Activated CD4-positive, alpha-beta memory T cell treated with anti-CD3 and anti-CD28 coated beads for 36 hours (primary cell): ENCODE data around the gene ANKRD40. TPM values are rescaled to one million over a fixed set of nuclear protein-coding genes. Genes with fewer than 3 reads are reported as not detected.

ENCODE experiments used
- CTCF ChIA-PET: fragments of 350-600 bp; sonication (Branson Sonifier 250); formaldehyde crosslinking; loops from one replicate; lab custom pipeline; 2021; ENCODE audit warnings: antibody characterized with exemption, inconsistent platforms; lab: Charles Lee
- POLR2A ChIA-PET: fragments of 350-600 bp; sonication (Branson Sonifier 250); formaldehyde crosslinking; loops from one replicate; lab custom pipeline; 2021; ENCODE audit warnings: antibody characterized with exemption; lab: Charles Lee
- DNase-seq: peaks from one replicate; pipeline ENCODE4 v3.0.0-alpha.2; 2020
- H3K27ac Mint-ChIP-seq: one replicate; pipeline ENCODE4 v1.8.0; 2021; ENCODE audit warnings: mixed read lengths
- H3K27me3 Mint-ChIP-seq: one replicate; pipeline ENCODE4 v1.8.0; 2021; ENCODE audit warnings: mixed read lengths
- H3K36me3 Mint-ChIP-seq: one replicate; pipeline ENCODE4 v1.8.0; 2021; ENCODE audit warnings: mixed read lengths
- H3K4me1 Mint-ChIP-seq: one replicate; pipeline ENCODE4 v1.8.0; 2021; ENCODE audit warnings: low read depth, mixed read lengths
- H3K4me3 Mint-ChIP-seq: one replicate; pipeline ENCODE4 v1.8.0; 2021; ENCODE audit warnings: mild to moderate bottlenecking, mixed read lengths
- H3K9me3 Mint-ChIP-seq: one replicate; pipeline ENCODE4 v1.8.0; 2021; ENCODE audit warnings: mixed read lengths
- intact Hi-C: fragments of 100-400 bp; cut with micrococcal nuclease; formaldehyde crosslinking; loops from one replicate; pipeline ENCODE4 v1.15.1; 2023
- total RNA-seq, 2 experiments: library from RNA; stranded (reverse); gene quantifications; one replicate each; pipeline ENCODE4 v1.2.3, GENCODE V29; 2021

The ANKRD40 gene
- total RNA-seq, 2 experiments from 2014 or later, result 27.4 to 27.8 TPM

DNA sequence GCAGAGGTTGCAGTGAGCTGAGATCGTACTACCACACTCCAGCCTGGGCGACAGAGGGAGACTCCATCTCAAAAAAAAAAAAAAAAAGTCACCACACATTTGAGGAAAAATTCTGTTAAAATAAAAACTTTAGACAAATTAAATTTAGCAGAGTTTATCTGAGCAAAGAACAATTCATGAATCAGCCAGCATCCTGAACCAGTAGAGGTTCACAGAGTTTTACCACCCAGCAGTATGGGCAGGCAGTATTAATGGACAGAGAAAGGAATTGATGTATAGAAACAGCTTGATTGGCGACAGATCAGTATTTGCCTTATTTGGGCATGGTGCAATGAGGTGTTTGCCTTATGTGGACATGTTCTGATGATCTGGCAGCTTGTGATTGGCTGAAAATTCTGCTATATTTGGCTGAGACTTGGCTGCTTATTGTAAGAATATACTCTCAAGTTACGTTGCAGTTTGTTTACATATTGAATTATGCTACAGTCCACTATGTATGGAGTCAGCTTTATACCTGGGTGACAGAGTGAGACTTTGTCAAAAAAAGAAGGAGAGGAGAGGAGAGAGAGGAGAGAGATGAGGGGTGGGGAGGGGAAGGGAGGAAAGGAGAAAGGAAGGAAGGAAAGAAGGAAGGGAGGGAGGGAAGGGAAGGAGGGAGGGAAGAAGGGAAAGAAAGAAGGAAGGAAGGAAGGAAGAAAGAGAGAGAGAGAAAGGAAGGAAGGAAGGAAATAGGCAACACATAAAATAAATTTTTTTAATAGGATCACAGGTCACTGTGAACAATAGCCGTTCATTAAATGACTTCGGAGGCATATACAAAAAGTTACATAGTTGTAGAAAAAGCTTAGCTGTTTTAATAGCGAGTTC lies 58.4 kb downstream of the ANKRD40 start:
- H3K27ac Mint-ChIP-seq, result no peak overlapping the region
- H3K4me1 Mint-ChIP-seq, result no peaks in the 10 kb centered on the region
- POLR2A ChIA-PET, result no interaction called here
- no peak overlapping the region for H3K4me3 Mint-ChIP-seq
- no peaks in the 10 kb centered on the region for H3K27me3 Mint-ChIP-seq
- CTCF ChIA-PET, result interaction anchor here (0.9 kb wide), 1 partner anchor 19 kb away, joined by 4 read pairs; no protein-coding TSS in a partner anchor
- peaks cover 6% of the 10 kb centered on the region for H3K9me3 Mint-ChIP-seq
- intact Hi-C loops, result no loop called here
- H3K36me3 Mint-ChIP-seq, result no peaks in the 10 kb centered on the region
- DNase-seq, result no peak

GRCh38 chr17:50647187-50647586 lies 60.5 kb downstream of the ANKRD40 start:
- ChIA-PET POLR2A (no interaction called here), CTCF (interaction anchor here (0.7 kb wide), 1 partner anchor 14 kb away, joined by 3 read pairs; no protein-coding TSS in a partner anchor)
- H3K9me3 Mint-ChIP-seq, result no peaks in the 10 kb centered on the region
- H3K27ac Mint-ChIP-seq, result no peak overlapping the region
- DNase-seq, result no peak
- H3K36me3 Mint-ChIP-seq, result no peaks in the 10 kb centered on the region
- H3K4me1 Mint-ChIP-seq, result no peaks in the 10 kb centered on the region
- no peak overlapping the region for H3K4me3 Mint-ChIP-seq
- intact Hi-C loops, result no loop called here
- H3K27me3 Mint-ChIP-seq, result no peaks in the 10 kb centered on the region

GRCh38 chr17:50645748-50646682 lies 61.7 kb downstream of the ANKRD40 start:
- no peak for DNase-seq
- no peaks in the 10 kb centered on the region for H3K27me3 Mint-ChIP-seq
- H3K27ac Mint-ChIP-seq, result no peak overlapping the region
- H3K36me3 Mint-ChIP-seq, result no peaks in the 10 kb centered on the region
- H3K4me3 Mint-ChIP-seq, result no peak overlapping the region
- ChIA-PET POLR2A (no interaction called here), CTCF (interaction anchor here (1.2 to 1.5 kb wide), 2 partner anchors 20 to 206 kb away, joined by 3 read pairs; no protein-coding TSS in a partner anchor)
- no peaks in the 10 kb centered on the region for H3K9me3 Mint-ChIP-seq
- intact Hi-C loops, result no loop called here
- no peaks in the 10 kb centered on the region for H3K4me1 Mint-ChIP-seq

Other genes starting within 250 kb of the ANKRD40 start
- gene CHAD, start 239.0 kb downstream of the ANKRD40 start, total RNA-seq, result not detected
- 10 to 100 TPM; 31.9 to 37.2 TPM for gene RSAD1, start 229.1 kb downstream of the ANKRD40 start, total RNA-seq
- 1 to 10 TPM; 8.1 to 8.5 TPM for gene MYCBPAP, start 199.5 kb downstream of the ANKRD40 start, total RNA-seq
- not detected for gene EPN3, start 175.2 kb downstream of the ANKRD40 start, total RNA-seq
- gene SPATA20, start 160.7 kb downstream of the ANKRD40 start, total RNA-seq, result 10 to 100 TPM; 22.8 to 23.4 TPM
- gene CACNA1G, start 147.2 kb downstream of the ANKRD40 start, total RNA-seq, result under 1 TPM in 1 of 2 experiments, not detected in 1; 0.05 TPM
- gene ABCC3, start 73.0 kb downstream of the ANKRD40 start, total RNA-seq, result not detected
- gene LUC7L3, start 11.7 kb upstream of the ANKRD40 start, total RNA-seq, result 100 to 1,000 TPM; 120 to 137 TPM
- gene ANKRD40CL, start 59.6 kb upstream of the ANKRD40 start, total RNA-seq, result not detected
- gene WFIKKN2, start 127.7 kb upstream of the ANKRD40 start, total RNA-seq, result not detected
- 10 to 100 TPM; 42.3 to 44.1 TPM for gene TOB1, start 158.4 kb upstream of the ANKRD40 start, total RNA-seq